ENCODE results near the gene TMEM250.
A peak's percentile ranks its signal among the peaks of the same experiment; 100 is the strongest.

TMEM250 gene

DNA sequence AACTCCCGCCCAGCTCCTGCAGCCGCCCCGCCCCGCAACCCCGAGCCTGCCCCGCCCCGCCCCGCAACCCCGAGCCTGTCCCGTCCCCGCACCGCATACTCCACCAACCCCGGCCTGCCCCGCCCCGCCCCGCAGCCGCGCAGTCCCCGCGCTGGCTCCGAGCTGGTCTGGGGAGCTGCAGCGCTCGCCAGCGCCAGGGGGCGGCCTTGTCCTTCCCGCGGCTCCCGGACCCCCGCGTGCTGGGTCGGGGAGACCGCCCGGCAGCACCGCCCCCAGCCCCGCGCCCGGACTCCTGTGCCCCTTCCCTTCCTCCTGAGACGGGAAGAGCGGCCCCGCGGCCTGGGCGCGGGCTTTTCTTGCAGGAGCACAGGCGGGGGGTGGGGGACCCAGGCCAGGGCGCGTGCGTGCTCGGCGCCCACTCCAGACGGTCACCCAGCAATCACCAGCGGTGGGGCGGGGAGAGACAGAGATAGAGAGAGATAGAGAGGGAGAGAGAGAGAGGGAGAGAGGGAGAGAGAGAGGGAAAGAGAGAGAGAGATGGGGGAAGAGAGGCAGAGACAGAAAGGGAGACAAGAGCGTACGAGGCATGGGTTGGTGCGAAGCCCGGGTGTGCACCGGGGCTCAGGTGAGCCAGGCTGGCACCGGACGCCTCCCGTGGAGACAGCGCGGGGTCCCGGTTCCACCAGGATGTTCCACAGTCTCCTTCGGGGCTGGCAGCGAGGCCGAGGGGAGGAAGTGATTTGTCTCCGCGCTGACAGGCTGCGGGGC is 14.7 kb upstream of the TMEM250 start:
- DNase-seq: peak in 12 of 51 donors; percentile 17 to 65 (median 28)

DNA sequence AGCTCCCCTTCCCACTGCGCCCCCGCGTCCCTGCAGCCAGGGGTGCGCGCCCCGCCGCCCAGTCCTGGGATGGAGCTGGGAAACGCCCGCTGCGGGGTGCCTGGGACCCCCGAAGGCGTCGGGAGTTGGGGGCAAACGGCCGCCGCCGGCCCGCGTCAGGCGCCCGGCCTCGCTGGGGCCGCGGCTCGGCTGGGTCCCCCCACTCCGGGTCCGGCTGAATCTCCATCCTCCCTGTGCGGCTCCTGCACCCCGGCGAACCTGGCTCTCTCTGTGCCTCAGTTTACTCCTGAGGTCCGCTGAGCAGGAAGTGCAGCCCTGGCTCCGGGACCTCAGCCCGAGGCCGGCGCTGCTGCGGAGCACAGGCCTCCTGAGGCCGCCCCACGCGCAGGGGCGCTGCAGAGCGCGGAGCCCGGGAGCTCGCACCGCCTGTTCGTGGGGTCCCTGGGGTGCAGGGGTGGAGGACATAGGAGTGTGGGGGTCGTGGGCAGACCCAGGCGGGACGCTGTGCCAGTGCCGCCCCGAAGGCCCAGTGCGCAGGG is 13.9 kb upstream of the TMEM250 start:
- no peak for DNase-seq

DNA sequence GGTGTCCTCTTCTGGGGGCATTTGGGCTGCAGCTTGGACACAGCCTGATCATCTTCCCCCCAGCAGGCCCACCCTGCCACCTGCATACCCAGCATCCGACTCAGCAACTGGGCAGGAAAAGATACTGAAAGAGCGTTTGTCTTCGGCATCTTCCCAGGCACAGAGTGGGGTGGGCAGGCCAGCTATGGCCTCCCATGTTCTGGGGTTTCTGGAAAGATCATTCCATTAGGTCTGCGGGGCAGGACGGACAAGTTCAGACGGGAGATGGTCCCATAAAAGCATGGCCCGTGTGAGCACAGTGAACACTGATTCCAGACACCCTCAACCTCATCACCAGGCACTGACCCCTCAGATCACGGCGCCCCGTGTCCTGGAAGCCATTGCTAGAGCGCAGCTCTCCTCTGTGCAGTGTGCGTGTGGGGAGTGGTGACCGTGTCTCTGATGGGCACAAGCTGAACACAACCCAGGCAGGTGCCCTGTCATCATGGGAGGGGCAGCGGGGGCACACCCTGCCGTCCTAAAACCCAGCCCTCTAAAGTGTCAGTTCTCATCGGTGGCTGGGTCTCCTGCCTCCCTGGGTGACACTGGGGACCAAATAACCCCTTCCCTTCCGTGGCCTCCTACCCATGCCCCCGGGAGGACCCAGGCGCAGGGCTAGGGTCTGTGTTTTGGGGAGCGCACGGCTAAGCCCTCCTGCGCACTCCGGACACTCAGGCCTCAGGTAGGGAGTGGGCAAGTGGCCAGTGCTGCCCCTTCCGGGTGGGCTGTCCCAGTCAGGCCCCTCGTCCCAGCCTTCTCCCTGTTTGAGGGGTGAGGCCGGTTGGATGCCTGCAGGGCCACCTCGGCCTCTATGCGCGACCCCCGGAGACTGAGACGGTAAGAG is 13.2 kb upstream of the TMEM250 start:
- no peak for DNase-seq

GRCh38 chr9:136129176-136129575 is 10.5 kb upstream of the TMEM250 start:
- DNase-seq: no peak

GRCh38 chr9:136128436-136128835 is 9.8 kb upstream of the TMEM250 start:
- no peak for DNase-seq

DNA sequence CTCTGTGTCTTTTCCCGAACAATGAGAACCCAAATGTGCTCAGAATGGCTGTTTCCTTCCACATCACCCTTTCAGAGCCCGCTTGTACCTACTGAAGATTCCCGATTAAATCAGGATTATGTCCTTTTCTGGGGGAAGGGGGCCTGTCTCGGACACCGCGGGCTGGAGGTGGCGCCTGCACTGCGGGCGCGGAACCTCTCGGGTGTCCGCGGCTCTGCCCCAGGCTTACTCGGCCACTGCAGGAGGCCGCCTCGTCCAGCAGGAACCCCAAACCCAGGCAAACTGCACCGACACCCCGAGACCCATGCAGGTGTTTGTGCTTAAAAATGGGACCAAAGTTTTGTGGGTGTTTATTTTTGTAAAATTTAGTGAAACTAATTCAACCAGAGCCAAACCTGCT is 8.6 kb upstream of the TMEM250 start:
- no peak for DNase-seq

- DNase-seq: no peak
Observed at GRCh38 chr9:136124976-136125692, 6.5 kb upstream of the TMEM250 start.

GRCh38 chr9:136122425-136123383 is 4.0 kb upstream of the TMEM250 start:
- DNase-seq: peak in 50 of 51 donors; percentile 11 to 86 (median 60)

DNA sequence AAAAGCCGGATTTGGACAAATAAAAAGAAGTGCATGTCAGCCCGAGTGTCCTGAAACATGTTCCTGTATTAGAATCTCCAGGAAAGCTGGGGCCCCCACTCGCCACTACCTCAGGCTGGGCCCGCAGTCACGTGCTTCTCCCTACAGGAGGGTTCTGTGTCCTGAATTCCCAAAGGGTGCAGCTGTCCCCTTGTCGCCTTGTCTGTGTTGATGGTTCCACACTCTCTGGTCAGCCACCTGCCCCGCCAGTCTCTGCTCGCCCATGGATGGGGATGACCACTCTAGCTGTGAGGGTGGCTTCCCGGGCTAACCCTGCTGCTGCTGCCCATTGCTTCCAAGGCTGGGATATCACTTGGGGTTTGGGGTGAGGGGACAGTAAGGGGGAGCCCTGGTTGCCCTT is 3.1 kb upstream of the TMEM250 start:
- no peak for DNase-seq

GRCh38 chr9:136120438-136120844 is 1.8 kb upstream of the TMEM250 start:
- DNase-seq: no peak

GRCh38 chr9:136119883-136120393 is 1.3 kb upstream of the TMEM250 start:
- no peak for DNase-seq

GRCh38 chr9:136119061-136119882 is 597 bp upstream of the TMEM250 start:
- peak in 2 of 51 donors; percentile 28 to 36 for DNase-seq

DNA sequence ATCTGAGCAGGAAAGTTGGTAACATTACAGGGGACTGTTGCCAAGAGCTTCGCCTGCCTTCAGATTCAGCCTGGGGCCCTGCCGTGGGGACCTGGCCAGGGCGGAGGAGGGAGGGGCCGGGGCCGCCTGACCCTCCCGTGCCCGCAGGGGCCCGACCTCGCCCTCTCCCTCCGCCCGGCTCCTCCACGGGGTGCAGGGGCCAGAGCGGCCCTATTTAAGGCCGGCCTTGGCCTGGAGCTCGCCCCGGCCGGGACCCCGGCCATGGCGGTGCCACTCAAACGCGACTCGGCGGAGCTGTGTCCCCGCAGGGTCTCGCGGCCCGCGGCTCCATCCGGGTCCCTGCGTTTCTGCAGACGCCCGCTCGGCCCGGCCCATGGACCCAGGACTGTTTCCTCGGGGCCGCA is 757 bp downstream of the TMEM250 start:
- DNase-seq: peak in 2 of 51 donors; percentile 55 to 63

DNA sequence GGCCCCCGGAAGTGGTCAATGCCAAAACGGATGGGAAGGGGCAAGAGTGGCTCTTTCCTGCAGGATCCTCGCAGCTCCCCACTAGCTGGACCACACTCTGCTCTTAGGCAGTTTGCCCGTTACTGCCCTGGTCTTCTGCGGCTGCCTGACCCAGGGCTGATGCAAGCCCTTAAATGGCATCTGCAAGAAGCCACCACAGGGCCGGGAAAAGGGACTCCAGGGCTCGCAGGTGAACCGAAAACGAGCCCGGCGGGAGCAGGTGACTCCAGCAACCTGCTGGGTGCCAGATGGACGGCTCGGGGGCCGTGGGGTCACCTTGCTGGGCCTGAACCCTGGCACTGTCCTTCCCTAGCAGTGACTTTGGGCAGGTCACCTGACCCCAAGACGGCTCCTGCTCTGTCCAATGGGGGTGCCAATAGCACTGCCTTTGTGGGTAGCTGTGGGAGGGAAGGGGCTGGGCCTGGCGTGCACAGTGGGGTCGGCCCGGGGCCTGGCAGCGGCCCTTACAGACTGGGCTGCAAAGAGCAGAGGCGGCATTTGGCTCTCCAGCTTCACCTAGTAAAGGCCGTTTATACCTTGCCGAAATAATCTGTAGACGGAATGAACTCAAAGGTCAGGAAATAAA is 1.3 kb downstream of the TMEM250 start:
- DNase-seq: peak in 1 of 51 donors; percentile 19

GRCh38 chr9:136116360-136117098 is 2.1 kb downstream of the TMEM250 start:
- no peak for DNase-seq

GRCh38 chr9:136115641-136116359 is 2.9 kb downstream of the TMEM250 start:
- no peak for DNase-seq

- DNase-seq: no peak
Observed at GRCh38 chr9:136115206-136115605, 3.5 kb downstream of the TMEM250 start.
